SU-DHL-6 (cell line): ENCODE results near the gene MED27.

ENCODE experiments used
- H2AFZ ChIP-seq: fragments of 200-600 bp; sonication (generic); 2 replicates; pipeline ENCODE4 v1.6.1; 2014; ENCODE audit warnings: low read depth, mild to moderate bottlenecking, moderate library complexity, mixed read lengths, antibody characterized with exemption, low read length; ENCODE audit not compliant: severe bottlenecking
- H3F3A ChIP-seq: fragments of 200-600 bp; shearing (Covaris generic); 2 replicates; pipeline ENCODE4 v1.6.0; 2016; ENCODE audit warnings: antibody characterized with exemption, mild to moderate bottlenecking; ENCODE audit not compliant: insufficient read depth
- H3K27ac ChIP-seq: fragments of 200-600 bp; sonication (generic); 2 replicates; pipeline ENCODE4 v1.5.1; 2016; ENCODE audit warnings: low read depth, mild to moderate bottlenecking, low read length, moderate library complexity, mixed read lengths
- H3K27me3 ChIP-seq: fragments of 200-600 bp; sonication (generic), shearing (Covaris generic); 2 replicates; pipeline ENCODE4 v1.6.0; 2014; ENCODE audit warnings: mild to moderate bottlenecking, low read length
- H3K36me3 ChIP-seq: fragments of 200-600 bp; sonication (generic); 2 replicates; pipeline ENCODE4 v1.6.1; 2014; ENCODE audit warnings: mild to moderate bottlenecking, low read length, mixed read lengths
- H3K4me2 ChIP-seq: fragments of 300-600, 200-600 bp; shearing (Covaris generic), sonication (generic); 2 replicates; pipeline ENCODE4 v1.6.0; 2014; ENCODE audit warnings: low read length, low read depth, mild to moderate bottlenecking; ENCODE audit not compliant: poor library complexity, severe bottlenecking
- H3K4me3 ChIP-seq: fragments of 200-600 bp; sonication (generic); 2 replicates; pipeline ENCODE4 v1.5.1; 2014; ENCODE audit warnings: antibody characterized with exemption, low read length, mild to moderate bottlenecking, mixed read lengths; ENCODE audit not compliant: insufficient read depth, poor library complexity, severe bottlenecking
- H3K79me2 ChIP-seq: fragments of 200-600 bp; sonication (generic); 2 replicates; pipeline ENCODE4 v1.6.1; 2014; ENCODE audit warnings: mild to moderate bottlenecking, low read length, moderate library complexity; ENCODE audit not compliant: insufficient read depth
- H3K9ac ChIP-seq: fragments of 200-600 bp; sonication (generic); 2 replicates; pipeline ENCODE4 v1.7.0; 2014; ENCODE audit warnings: mild to moderate bottlenecking, low read length
- H3K9me2 ChIP-seq: fragments of 200-600 bp; sonication (generic); replicated peaks from 2 replicates; pipeline ENCODE4 v1.6.1; 2014; ENCODE audit warnings: low read length; ENCODE audit not compliant: insufficient read depth
- H3K9me3 ChIP-seq: fragments of 200-600 bp; sonication (generic); 2 replicates; pipeline ENCODE4 v1.6.1; 2014; ENCODE audit warnings: low read length, mixed read lengths; ENCODE audit not compliant: insufficient read depth
- H4K20me1 ChIP-seq: fragments of 200-600 bp; sonication (generic); 2 replicates; pipeline ENCODE4 v1.6.1; 2014; ENCODE audit warnings: low read depth, mild to moderate bottlenecking, antibody characterized with exemption, low read length, moderate library complexity, mixed read lengths
- EZH2phosphoT487 ChIP-seq: fragments of 200-600 bp; sonication (generic), shearing (Covaris generic); conservative IDR thresholded peaks from 2 replicates; pipeline ENCODE4 v1.6.1; 2018; ENCODE audit warnings: mild to moderate bottlenecking, antibody characterized with exemption, low read length, moderate library complexity, mixed read lengths
- TF ChIP-seq, protein P1 (sequence below): fragments of 200-600 bp; sonication (generic); IDR thresholded peaks from one replicate; pipeline ENCODE4 v1.5.1; 2017; ENCODE audit warnings: antibody characterized with exemption, mild to moderate bottlenecking, low read length, moderate library complexity; ENCODE audit not compliant: insufficient read depth, poor library complexity, severe bottlenecking

MED27 gene

DNA sequence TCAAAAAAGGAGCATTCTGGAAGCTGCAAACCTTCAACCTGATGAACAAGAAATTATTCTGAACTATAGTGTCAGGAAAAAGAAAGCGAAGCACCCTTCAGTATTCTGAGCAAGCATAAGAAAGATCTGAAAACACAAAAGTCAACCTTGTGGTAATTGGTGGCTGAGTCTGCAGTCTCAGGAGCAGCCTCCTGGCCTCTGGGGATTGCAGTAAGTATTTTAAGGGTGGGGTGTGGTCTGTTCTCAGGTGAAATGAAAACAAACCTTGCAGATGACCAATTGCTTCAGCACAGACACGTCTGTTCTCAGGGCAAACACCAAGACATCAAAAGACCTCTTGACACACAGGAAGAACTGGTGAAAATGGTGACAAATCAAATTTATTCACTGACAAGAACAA, 192.0 kb downstream of the MED27 start:
- H3K4me2 ChIP-seq = no peak overlapping the region
- H3K9me2 ChIP-seq = no peaks in the 10 kb centered on the region
- no peaks in the 10 kb centered on the region for H3K9me3 ChIP-seq
- H3K79me2 ChIP-seq = no peaks in the 10 kb centered on the region
- H2AFZ ChIP-seq = no peak overlapping the region
- no peaks in the 10 kb centered on the region for H4K20me1 ChIP-seq
- no peaks in the 10 kb centered on the region for H3K27me3 ChIP-seq
- TF ChIP-seq, protein P1, sequence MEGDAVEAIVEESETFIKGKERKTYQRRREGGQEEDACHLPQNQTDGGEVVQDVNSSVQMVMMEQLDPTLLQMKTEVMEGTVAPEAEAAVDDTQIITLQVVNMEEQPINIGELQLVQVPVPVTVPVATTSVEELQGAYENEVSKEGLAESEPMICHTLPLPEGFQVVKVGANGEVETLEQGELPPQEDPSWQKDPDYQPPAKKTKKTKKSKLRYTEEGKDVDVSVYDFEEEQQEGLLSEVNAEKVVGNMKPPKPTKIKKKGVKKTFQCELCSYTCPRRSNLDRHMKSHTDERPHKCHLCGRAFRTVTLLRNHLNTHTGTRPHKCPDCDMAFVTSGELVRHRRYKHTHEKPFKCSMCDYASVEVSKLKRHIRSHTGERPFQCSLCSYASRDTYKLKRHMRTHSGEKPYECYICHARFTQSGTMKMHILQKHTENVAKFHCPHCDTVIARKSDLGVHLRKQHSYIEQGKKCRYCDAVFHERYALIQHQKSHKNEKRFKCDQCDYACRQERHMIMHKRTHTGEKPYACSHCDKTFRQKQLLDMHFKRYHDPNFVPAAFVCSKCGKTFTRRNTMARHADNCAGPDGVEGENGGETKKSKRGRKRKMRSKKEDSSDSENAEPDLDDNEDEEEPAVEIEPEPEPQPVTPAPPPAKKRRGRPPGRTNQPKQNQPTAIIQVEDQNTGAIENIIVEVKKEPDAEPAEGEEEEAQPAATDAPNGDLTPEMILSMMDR = no peak
- TF ChIP-seq EZH2phosphoT487 = no peak
- H3K27ac ChIP-seq = no peak overlapping the region
- no peak overlapping the region for H3K4me3 ChIP-seq
- no peaks in the 10 kb centered on the region for H3F3A ChIP-seq
- no peaks in the 10 kb centered on the region for H3K36me3 ChIP-seq
- H3K9ac ChIP-seq = no peak overlapping the region

DNA sequence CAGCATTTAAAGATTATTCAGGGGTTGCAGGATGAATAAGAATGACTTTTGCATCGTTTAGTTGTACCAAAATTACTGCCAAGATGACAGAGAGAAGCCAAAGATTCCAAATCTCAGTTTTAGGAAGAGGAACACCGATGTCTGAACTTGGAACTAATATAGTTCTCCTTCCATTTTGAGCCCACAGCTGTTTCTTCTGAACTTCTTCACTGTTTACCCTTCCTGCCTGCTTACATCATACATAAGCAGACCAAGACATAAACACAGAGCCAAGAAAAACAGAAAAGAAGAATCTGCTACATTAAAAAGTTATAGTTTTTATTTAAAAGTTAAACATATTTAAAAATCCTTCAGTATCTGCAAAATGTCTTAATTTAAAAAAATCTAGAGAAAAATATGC, 192.8 kb downstream of the MED27 start:
- Histone ChIP-seq H3K27me3 (no peaks in the 10 kb centered on the region), H3K9ac (no peak overlapping the region), H3K9me2 (no peaks in the 10 kb centered on the region), H2AFZ (no peak overlapping the region), H4K20me1 (no peaks in the 10 kb centered on the region), H3K79me2 (no peaks in the 10 kb centered on the region), H3F3A (no peaks in the 10 kb centered on the region), H3K27ac (no peak overlapping the region), H3K36me3 (no peaks in the 10 kb centered on the region), H3K4me3 (no peak overlapping the region), H3K4me2 (no peak overlapping the region), H3K9me3 (no peaks in the 10 kb centered on the region)
- no peak for TF ChIP-seq EZH2phosphoT487
- TF ChIP-seq, protein P1 = no peak

DNA sequence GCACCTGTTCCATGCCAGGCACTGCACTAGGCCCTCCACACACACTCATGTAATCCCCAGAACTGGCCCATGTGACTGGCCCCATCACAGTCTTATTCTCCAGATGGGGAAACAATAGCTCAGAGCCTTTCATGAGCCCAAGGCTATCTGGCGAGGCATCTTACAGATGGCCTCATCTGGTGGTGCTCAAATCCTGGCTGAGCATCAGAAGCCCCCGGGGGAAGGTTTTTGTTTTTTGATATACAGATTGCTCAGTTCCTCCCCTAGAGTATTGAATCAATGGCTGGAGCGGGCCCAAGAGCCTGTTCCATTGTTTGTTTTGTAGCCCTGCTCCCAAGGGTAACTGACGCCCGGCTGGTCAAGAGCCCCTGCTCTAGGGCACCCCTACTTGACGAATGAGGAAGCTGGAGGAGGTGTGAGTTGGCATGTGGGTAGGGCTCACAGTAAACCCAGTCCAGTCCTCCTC, 194.5 kb downstream of the MED27 start:
- no peak overlapping the region for H3K9ac ChIP-seq
- no peaks in the 10 kb centered on the region for H3K9me3 ChIP-seq
- no peaks in the 10 kb centered on the region for H3K36me3 ChIP-seq
- H3K4me3 ChIP-seq = no peak overlapping the region
- no peaks in the 10 kb centered on the region for H3K27me3 ChIP-seq
- TF ChIP-seq, protein P1 = no peak
- no peak for TF ChIP-seq EZH2phosphoT487
- no peaks in the 10 kb centered on the region for H3F3A ChIP-seq
- no peak overlapping the region for H2AFZ ChIP-seq
- H3K27ac ChIP-seq = no peak overlapping the region
- H3K9me2 ChIP-seq = no peaks in the 10 kb centered on the region
- no peaks in the 10 kb centered on the region for H4K20me1 ChIP-seq
- H3K4me2 ChIP-seq = no peak overlapping the region
- H3K79me2 ChIP-seq = no peaks in the 10 kb centered on the region

DNA sequence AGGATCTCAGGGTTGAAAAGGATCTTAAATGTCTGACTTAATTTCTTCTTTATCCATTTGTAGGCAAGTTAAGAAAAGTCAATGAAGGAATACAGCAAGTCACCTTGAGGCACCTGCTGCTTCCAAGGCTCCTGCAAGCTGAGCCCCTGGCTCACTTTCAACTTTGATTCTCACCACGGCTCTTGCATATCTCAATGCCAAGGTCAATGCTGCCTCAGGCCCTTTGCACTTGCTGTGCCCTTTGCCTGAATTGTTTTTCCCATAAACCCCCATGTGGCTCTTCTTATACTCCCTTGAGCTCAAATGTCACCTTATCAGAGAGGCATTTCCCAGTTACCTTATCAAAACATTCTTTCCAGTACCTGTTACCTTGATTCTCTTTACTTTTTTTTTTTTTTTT, 195.4 kb downstream of the MED27 start:
- no peak overlapping the region for H3K4me2 ChIP-seq
- H3F3A ChIP-seq = no peaks in the 10 kb centered on the region
- no peaks in the 10 kb centered on the region for H3K27me3 ChIP-seq
- no peaks in the 10 kb centered on the region for H3K9me2 ChIP-seq
- no peak overlapping the region for H3K4me3 ChIP-seq
- H3K79me2 ChIP-seq = no peaks in the 10 kb centered on the region
- TF ChIP-seq, protein P1 = no peak
- no peak for TF ChIP-seq EZH2phosphoT487
- no peaks in the 10 kb centered on the region for H3K9me3 ChIP-seq
- H3K27ac ChIP-seq = no peak overlapping the region
- no peak overlapping the region for H2AFZ ChIP-seq
- H3K9ac ChIP-seq = no peak overlapping the region
- no peaks in the 10 kb centered on the region for H3K36me3 ChIP-seq
- no peaks in the 10 kb centered on the region for H4K20me1 ChIP-seq
